Eye (tissue), 1 donor: ENCODE measurements around the gene SKAP2.

Experiments used
- DNase-seq: peaks from one replicate; pipeline ENCODE4 v3.0.0-alpha.2; 2015

SKAP2 gene, protein sequence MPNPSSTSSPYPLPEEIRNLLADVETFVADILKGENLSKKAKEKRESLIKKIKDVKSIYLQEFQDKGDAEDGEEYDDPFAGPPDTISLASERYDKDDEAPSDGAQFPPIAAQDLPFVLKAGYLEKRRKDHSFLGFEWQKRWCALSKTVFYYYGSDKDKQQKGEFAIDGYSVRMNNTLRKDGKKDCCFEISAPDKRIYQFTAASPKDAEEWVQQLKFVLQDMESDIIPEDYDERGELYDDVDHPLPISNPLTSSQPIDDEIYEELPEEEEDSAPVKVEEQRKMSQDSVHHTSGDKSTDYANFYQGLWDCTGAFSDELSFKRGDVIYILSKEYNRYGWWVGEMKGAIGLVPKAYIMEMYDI

DNA sequence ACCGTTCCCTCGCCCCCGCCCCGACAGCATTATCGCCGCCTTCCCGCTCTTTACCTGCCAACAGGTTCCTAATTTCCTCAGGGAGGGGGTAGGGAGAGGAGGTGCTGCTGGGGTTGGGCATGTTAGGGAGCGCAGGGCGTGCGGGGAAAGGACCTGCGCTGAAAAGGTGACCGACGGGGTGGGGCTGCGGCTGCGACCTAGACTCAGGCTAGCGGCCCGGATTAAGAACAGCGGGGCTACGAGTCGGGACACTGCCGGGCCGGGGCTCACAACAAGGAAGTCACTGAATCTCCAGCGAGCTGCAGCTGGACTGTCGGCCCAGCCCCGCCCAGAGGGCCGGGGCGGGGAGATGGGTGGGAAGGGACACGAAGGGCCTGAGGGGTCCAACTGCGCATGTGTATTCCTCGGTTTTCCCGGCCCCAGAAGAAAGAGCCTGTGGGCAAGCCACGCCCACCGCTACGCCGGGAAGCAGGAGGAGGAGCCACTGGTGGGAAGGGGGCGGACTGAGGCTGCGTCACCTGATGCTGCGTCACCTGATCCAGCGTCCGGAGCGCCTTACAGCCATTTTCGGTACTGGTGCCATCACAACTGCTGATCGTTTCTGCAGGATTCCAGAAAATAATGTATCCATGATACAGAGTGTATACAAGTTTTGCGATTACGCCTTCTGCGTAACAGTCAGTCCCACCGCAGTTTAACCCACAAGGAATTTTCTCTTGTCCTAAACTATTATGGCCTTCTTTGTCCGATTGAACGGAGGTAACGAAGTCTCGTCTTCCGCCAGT, at the start of gene SKAP2:
Gene SKAP2 (minus strand): TSS at position 282 of the 785 bp plus-strand sequence. CDS start 161 bp downstream, at position 121.
- DNase-seq = peak; percentile 99

DNA sequence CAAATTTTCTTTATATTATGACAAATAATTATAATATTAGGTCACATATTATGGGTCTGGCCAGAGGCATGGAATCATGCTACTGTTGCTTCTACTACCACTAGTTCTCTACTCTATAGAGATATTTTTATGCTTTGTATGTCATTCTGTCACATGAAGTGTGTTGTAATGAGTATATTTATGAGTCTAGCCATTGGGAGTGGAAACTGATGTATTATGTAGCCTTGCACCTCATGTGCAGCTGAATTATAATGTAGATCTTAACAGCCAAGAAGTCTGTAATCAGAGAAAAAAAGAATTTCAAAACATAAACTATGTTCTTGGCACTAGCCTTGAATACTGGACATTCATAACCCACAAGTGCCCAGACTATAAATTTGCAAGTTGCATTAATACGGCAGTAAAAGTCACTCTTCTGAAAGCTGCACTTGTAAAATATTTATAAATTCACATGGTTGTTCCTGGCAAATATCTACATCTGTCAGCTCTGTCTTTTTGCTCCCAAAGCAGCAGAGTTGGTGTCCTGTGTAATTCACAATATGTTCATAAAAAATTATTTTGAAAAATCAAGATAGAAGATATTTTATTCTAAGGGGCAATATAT, 48.6 kb upstream of the SKAP2 start:
- no peak for DNase-seq

DNA sequence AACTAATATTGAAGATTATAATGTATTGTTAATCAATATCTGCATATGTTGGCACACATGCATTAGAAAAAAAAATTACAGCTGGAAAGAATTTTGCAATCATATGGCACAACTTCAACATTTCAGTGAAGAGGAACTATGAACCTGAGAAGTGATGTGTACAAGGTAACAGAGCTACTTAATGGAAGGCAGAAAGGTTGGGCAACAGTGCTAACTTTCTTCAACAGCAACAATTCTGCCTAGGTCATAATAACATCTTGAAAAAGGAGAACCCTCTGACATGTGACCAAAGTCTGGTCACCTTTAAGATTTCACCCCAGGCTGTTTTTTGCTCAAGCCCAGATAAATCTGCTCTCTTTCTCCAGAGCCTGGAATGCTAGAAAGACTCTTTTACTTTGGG, 47.9 kb upstream of the SKAP2 start:
- DNase-seq = no peak

GRCh38 chr7:26910221-26910620, 45.8 kb upstream of the SKAP2 start:
- DNase-seq = no peak

DNA sequence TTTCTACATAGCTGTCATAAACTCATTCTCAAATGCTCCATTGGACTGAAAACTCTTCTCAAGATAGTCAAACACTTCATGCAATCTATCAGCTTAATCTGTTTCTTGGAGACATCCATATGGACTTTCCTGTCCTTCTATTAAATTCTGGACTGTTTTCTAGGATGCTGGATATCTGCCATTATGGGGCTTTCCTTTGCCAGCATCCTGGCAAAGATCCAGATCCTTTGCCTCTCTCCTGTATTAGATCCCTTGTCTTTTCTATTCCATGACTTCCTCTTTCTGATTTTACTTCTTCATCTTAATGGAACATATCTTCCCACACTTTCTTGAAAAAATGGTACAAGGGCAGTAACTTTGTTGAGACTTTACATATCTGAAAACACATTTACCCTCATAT, 35.9 kb upstream of the SKAP2 start:
- DNase-seq = no peak

DNA sequence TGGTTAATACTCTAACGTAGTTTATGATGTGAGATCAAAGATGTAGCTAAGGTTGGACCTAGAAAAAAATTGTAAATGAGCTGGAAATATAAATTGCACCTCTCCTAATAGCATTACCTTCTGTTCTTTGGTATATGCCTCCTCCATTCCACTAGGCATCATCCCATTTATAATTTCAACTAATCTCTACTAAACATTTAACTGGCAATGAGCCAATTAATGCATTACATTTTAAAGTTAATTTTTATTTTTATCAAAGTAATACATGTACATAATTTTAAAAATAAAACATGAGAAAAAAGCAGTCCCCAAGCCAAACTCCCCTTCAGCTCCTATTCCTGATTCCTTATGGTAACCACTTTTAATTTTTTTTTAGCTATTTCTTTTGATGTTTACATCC, 35.1 kb upstream of the SKAP2 start:
- DNase-seq = no peak

- no peak for DNase-seq
Measured at GRCh38 chr7:26898891-26899290, 34.5 kb upstream of the SKAP2 start.

GRCh38 chr7:26897928-26898327, 33.5 kb upstream of the SKAP2 start:
- no peak for DNase-seq

- no peak for DNase-seq
Measured at GRCh38 chr7:26891400-26892350, 27.3 kb upstream of the SKAP2 start.

DNA sequence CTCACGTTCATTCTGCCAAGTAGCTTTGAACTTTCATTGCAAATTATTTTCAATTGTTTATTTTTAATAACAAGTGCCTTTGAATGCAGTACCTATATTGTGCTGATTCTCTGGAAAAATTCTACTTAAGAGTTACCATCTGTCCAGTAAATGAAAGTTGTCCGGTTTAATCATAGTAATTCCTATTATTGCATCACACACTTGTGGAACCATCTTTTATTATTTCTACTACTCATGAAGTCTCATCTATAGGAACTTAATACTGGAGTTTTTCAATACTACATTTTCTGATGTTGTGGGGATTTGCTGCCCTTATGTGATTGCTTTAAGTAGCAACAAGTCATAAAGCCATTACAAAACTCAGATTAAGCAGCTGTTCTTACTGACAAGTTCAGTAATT, 16.5 kb upstream of the SKAP2 start:
- DNase-seq = no peak

DNA sequence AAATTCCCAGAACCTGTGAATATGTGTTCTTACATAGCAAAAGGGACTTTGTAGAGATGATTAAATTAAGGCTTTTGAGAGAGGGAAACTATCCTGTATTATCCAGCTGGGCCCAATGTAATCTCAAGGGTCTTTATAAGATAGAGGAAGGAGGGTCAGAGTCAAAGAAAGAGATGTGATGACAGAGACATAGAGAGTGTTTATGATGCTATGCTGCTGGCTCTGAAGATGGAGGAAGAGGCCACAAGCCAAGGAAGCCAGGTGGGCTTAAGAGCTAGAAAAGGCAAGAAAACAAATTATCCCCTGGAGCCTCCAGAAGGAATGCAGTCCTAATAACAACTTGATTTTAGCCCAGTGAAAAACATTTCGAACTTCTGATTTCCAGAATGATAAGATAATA, 15.3 kb upstream of the SKAP2 start:
- no peak for DNase-seq

GRCh38 chr7:26868841-26869495, 4.6 kb upstream of the SKAP2 start:
- no peak for DNase-seq

- no peak for DNase-seq
Measured at GRCh38 chr7:26865094-26865388, 651 bp upstream of the SKAP2 start.

- DNase-seq = no peak
Measured at GRCh38 chr7:26863518-26864308, 677 bp downstream of the SKAP2 start.

- peak; percentile 15 for DNase-seq
Measured at GRCh38 chr7:26862834-26863233, 1.6 kb downstream of the SKAP2 start.

DNA sequence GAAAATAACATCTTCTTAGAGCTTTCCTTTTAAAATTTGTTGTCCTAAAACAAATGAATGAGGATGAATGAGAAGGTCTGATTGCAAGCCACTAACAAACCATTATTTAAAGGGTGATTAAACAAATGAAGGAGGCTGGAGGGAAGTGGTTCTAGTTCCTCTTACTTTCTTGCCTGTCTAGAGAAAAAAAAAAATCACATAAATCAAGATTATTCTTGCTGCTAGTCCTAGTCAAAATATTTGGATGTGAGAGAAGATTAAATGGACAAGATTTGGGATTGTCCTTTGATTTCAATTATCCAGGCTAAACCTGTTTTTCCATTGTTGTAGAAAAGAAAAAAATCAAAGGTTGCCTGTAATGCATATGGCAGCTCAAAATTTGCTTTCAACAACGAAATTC, 3.3 kb downstream of the SKAP2 start:
- DNase-seq = peak; percentile 33

GRCh38 chr7:26860361-26860760, 4.0 kb downstream of the SKAP2 start:
- DNase-seq = peak; percentile 18

DNA sequence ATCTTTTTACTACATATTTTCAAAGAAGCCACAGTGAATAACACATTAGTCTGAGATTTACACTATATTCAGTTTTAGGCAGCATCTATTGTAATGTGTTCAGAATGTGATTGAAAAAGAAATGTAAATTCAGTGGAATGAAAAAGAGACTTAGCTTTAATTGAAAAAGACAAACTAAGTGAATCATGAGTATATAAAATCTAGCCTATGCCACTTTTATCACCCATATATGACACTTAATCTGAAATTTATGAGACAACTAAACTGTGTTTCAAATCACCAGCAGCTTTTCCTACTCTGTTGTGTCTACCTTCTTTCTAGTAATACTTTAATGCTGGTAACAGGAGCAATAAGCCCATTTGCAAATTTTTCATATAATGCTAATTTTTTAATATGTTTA, 4.7 kb downstream of the SKAP2 start:
- DNase-seq = peak; percentile 6

GRCh38 chr7:26858735-26859134, 5.7 kb downstream of the SKAP2 start:
- no peak for DNase-seq

GRCh38 chr7:26858241-26858715, 6.1 kb downstream of the SKAP2 start:
- DNase-seq = peak; percentile 20

GRCh38 chr7:26857506-26858240, 6.7 kb downstream of the SKAP2 start:
- DNase-seq = peak; percentile 63
